Subcutaneous adipose tissue (tissue), 4 donors: ENCODE data around the gene CRIP2. TPM values are rescaled to one million over a fixed set of nuclear protein-coding genes. Genes with fewer than 3 reads are reported as not detected.

Experiments
- total RNA-seq, 4 donors: library from RNA; depleted of rRNA; stranded (reverse); fragments of >200 nt; gene quantifications; one replicate each; pipeline ENCODE4 v1.1.0, GENCODE V29; 2016
- TF ChIP-seq, protein P1 (sequence below): fragments of 450-650 bp; IDR thresholded peaks from one replicate; pipeline ENCODE4 v1.5.1; 2016; ENCODE audit warnings: low read depth, mild to moderate bottlenecking, control low read depth, antibody characterized with exemption, moderate library complexity

Gene CRIP2
- total RNA-seq, 4 donors from 2014 or later, result 24.1 to 84.0 (median 44.6) TPM

DNA sequence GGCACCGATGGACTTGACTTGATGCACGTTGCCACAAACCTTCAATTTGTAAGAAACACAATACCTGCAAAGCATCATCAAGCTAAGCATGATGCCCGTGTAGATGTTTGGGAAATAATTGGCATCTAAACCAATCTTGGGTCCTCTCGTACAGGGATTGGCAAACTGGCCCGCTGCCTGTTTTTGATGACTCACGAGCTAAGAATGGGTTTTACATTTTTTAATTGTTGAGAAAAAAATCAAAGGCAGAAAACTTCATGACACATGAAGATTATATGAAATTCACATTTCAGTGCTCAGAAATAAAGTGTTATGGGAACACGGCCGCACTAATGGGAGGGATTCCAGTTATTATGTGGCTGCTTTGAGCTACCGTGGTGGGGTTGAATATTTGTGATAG, 44.1 kb upstream of the CRIP2 start:
- TF ChIP-seq, protein P1, sequence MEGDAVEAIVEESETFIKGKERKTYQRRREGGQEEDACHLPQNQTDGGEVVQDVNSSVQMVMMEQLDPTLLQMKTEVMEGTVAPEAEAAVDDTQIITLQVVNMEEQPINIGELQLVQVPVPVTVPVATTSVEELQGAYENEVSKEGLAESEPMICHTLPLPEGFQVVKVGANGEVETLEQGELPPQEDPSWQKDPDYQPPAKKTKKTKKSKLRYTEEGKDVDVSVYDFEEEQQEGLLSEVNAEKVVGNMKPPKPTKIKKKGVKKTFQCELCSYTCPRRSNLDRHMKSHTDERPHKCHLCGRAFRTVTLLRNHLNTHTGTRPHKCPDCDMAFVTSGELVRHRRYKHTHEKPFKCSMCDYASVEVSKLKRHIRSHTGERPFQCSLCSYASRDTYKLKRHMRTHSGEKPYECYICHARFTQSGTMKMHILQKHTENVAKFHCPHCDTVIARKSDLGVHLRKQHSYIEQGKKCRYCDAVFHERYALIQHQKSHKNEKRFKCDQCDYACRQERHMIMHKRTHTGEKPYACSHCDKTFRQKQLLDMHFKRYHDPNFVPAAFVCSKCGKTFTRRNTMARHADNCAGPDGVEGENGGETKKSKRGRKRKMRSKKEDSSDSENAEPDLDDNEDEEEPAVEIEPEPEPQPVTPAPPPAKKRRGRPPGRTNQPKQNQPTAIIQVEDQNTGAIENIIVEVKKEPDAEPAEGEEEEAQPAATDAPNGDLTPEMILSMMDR, result no peak

DNA sequence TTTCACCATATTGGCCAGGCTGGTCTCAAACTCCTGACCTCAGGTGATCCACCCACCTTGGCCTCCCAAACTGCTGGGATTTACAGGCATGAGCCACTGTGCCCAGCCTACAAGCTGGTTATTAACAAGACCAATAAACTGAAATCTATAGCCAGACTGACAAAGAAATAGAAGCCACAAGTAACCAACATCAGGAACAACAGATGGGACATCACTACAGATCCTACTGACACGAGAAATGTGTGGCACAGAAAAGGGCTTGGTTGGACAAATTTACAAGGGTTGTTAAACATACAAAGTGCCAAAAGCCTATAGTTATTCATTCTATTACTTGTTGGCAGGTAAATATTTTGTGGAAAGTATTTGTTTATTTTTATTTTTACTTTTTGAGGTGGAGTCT, 43.4 kb upstream of the CRIP2 start:
- TF ChIP-seq, protein P1, result no peak

DNA sequence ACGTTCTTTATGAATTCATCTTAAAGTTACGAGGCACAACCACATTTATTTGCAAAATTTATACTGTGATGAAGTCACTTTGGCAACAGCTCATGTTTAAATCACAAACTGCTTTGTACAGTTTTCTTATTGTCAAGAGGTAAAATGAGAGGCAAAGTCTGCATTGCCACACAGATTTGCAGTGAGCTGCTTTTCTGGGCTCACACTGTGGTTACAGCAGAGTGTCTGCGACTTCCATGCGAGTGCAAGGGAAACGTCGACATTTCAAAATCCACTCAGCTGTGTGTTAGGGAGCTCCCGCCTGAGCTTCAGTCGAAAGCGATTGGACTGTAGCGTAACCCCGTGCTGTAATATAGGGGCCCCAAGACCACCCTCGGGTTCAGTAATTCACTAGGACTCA, 42.0 kb upstream of the CRIP2 start:
- TF ChIP-seq, protein P1, result no peak

DNA sequence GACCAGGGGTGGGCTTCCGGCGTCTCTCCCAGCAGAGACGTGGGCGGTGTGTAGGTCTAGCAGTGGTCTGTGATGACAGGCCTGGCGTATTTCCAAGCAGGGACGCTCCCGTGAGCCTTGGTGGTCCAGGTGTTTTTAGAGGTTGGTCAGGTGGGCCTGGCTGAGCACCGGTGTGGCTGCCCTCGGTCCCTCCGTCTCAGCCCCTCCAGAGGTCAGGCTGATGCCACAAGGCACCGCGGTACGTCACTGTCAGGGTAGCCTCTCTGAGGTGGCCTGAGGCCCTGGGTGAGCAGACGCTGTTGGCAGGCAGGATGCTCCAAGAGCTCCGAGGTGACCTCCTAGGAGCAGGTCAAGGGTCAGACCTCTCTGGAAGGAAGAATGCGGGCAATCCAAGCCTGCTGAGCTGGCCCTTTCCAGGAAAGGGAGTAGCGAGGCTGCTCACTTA, 41.4 kb upstream of the CRIP2 start:
- TF ChIP-seq, protein P1, result no peak

DNA sequence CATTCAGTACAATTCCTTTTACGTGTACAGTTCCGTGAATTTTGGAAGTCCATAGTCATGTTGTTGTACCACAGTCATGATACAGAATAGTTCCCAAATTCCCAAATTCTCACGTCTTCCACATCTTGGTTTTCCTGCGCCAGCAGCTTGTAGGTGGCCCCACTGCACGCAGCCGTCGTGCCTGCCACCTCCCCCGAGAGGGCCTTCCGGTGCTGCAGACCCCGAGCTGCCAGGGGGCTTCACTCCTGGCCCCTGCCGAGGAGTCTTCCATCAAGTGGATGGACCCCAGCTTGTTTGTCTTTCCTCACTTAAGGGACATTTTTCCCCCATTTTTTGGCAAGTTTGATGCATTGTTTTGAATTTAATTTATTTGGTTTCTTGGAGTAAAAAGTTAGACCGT, 38.2 kb upstream of the CRIP2 start:
- TF ChIP-seq, protein P1, result no peak

DNA sequence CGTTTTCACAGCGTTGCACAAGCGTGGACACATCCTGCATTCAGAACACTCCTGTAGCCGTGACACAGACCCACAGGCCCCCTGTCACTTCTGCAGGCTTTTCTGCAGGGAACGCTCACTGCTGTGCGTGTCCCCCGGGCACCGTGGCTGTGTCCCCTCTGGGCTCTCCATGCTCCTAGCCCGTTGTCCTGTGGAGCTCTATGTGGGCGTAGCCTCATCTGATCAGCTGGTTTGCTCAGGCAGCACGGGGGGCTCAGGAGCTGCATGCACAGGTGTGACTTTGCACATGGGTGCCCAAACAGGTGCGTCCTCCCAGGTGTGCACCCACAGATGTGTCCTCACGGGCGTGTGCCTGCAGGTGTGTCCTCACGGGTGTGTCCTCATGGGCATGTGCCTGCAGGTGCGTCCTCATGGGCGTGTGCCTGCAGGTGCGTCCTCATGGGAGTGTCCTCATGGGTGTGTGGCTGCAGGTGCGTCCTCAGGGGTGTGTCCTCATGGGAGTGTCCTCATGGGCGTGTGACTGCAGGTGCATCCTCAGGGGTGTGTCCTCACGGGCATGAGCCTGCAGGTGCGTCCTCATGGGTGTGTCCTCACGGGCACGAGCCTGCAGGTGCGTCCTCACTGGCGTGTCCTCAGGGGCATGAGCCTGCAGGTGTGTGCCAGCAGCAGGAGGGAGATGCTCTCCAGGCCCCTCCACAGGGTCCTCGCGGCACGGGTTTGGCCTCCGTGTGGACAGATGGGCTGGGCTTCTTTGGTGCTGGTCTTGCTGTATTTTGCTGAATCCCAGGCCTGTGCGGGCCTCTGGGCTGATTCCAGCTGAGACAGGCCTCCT, 37.5 kb upstream of the CRIP2 start:
- TF ChIP-seq, protein P1, result no peak

DNA sequence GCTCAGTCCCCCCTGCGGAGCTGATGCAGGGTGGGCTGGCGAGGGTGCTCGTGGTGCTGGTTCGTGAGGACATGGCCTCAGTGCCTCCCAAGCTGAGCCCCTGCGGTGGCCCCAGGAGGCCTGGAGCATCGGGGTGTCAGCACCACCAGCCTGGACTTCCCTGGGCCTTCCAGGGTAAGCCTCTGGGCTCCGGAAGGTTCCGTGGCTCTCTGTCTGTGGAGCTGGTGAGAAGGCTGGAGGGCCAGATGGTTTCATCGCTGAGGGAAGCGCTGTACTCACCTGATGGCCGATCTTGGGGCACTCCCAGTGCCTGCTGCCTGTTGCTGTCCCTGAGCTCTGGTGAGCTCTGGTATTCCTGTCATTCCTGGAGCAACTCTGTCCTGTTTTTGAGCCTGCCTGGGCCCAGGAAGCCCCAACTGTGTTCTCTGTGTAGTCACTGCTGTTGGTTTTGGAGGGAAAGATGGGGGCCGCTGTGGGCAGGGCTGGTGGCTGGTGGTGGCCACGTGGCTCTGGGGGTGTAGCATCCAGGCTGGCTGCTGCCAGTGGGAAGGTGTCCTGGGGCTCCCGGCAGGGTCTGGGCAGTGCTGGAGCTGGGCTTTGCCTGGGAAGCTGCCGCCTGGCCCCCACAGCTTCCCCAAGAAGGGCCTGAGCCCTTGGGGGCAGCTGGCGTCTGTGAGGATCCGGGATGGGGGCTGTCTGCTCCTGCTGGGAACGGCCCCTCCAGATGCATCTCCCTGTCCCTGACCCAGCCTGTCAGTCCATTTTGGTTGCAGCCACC, 36.7 kb upstream of the CRIP2 start:
- TF ChIP-seq, protein P1, result no peak
